IMR-90 (cell line): ENCODE measurements around the gene CD320. TPM values are rescaled to one million over a fixed set of nuclear protein-coding genes. Genes with fewer than 3 reads are reported as not detected.

Experiments
- ATAC-seq: fragments of 200-7000 bp; cut with Tn5 transposase; 2 replicates; pipeline ENCODE4 v1.9.1; 2020; ENCODE audit warnings: low read depth, mild to moderate bottlenecking, moderate library complexity
- BruUV-seq: library from RNA; stranded (reverse); fragments of 400-500 nt; replicated peaks from 2 replicates; lab custom pipeline; 2021; lab: Mats Ljungman, UMichigan
- CTCF ChIA-PET: fragments of 300-600 bp; formaldehyde crosslinking; extraction: SDS; loops from one replicate; lab custom pipeline; 2021; ENCODE audit warnings: antibody characterized with exemption; lab: Yijun Ruan, JAX
- POLR2A ChIA-PET: fragments of 300-600 bp; sonication (Branson Sonifier 250); formaldehyde crosslinking; loops from one replicate; lab custom pipeline; 2022; ENCODE audit warnings: antibody characterized with exemption; ENCODE audit not compliant: unreplicated experiment; lab: Charles Lee
- DNase-seq: peaks from one replicate; pipeline ENCODE4 v3.0.0; 2013
- H2AFZ ChIP-seq: replicated peaks from 2 replicates; pipeline ENCODE3; 2013; ENCODE audit warnings: low read length, mild to moderate bottlenecking; ENCODE audit not compliant: poor library complexity
- H2AK5ac ChIP-seq: 2 replicates; pipeline ENCODE4 v1.6.1; 2013; ENCODE audit warnings: low read depth, low read length, inconsistent platforms
- H2AK9ac ChIP-seq: replicated peaks from 2 replicates; pipeline ENCODE3; 2013; ENCODE audit warnings: mild to moderate bottlenecking, low read depth, low read length, moderate library complexity; ENCODE audit not compliant: poor library complexity
- H2BK120ac ChIP-seq: 2 replicates; pipeline ENCODE4 v1.6.1; 2013; ENCODE audit warnings: low read depth, low read length, inconsistent platforms
- H2BK15ac ChIP-seq: 3 replicates; pipeline ENCODE4 v1.6.1; 2013; ENCODE audit warnings: low read depth, low read length, inconsistent platforms
- H2BK20ac ChIP-seq: 2 replicates; pipeline ENCODE4 v1.6.1; 2013; ENCODE audit warnings: low read depth, mild to moderate bottlenecking, inconsistent platforms, low read length, moderate library complexity
- H2BK5ac ChIP-seq: 2 replicates; pipeline ENCODE4 v1.6.1; 2013; ENCODE audit warnings: mild to moderate bottlenecking, low read depth, low read length, inconsistent platforms; ENCODE audit not compliant: poor library complexity, severe bottlenecking
- H3K14ac ChIP-seq: replicated peaks from 2 replicates; pipeline ENCODE4 v1.6.1; 2013; ENCODE audit warnings: low read depth, low read length, inconsistent platforms
- H3K18ac ChIP-seq: 2 replicates; pipeline ENCODE4 v1.6.1; 2013; ENCODE audit warnings: low read depth, low read length, control low read depth
- H3K23ac ChIP-seq: 2 replicates; pipeline ENCODE4 v1.6.1; 2013; ENCODE audit warnings: low read depth, low read length, inconsistent platforms
- H3K27ac ChIP-seq: 2 replicates; pipeline ENCODE4 v1.5.1; 2013; ENCODE audit warnings: mild to moderate bottlenecking, control low read depth, low read length; ENCODE audit not compliant: insufficient read depth
- H3K27me3 ChIP-seq: 2 replicates; pipeline ENCODE4 v1.6.1; 2013; ENCODE audit warnings: low read length; ENCODE audit not compliant: control insufficient read depth, insufficient read depth
- H3K36me3 ChIP-seq: 2 replicates; pipeline ENCODE4 v1.6.1; 2013; ENCODE audit warnings: low read length, mixed read lengths; ENCODE audit not compliant: control insufficient read depth, insufficient read depth
- H3K4ac ChIP-seq: 2 replicates; pipeline ENCODE4 v1.6.1; 2013; ENCODE audit warnings: low read depth, low read length, inconsistent platforms
- H3K4me1 ChIP-seq: 2 replicates; pipeline ENCODE4 v1.6.1; 2013; ENCODE audit warnings: low read length, mixed read lengths; ENCODE audit not compliant: control insufficient read depth, insufficient read depth
- H3K4me2 ChIP-seq: 2 replicates; pipeline ENCODE4 v1.6.1; 2013; ENCODE audit warnings: low read depth, mild to moderate bottlenecking, control low read depth, low read length, moderate library complexity
- H3K4me3 ChIP-seq: 2 replicates; pipeline ENCODE4 v1.5.1; 2013; ENCODE audit warnings: low read depth, mild to moderate bottlenecking, control low read depth, low read length, moderate library complexity; ENCODE audit not compliant: insufficient read depth
- H3K56ac ChIP-seq: 2 replicates; pipeline ENCODE4 v1.6.1; 2013; ENCODE audit warnings: low read length, inconsistent platforms; ENCODE audit not compliant: insufficient read depth; ENCODE audit errors: extremely low read depth
- H3K79me1 ChIP-seq, 2 experiments: 2 replicates each; pipeline ENCODE4 v1.6.1; 2013; ENCODE audit warnings: low read length in 2 of 2, inconsistent platforms in 1 of 2, low read depth in 1 of 2
- H3K9ac ChIP-seq: 2 replicates; pipeline ENCODE4 v1.6.1; 2013; ENCODE audit warnings: low read depth, low read length, control low read depth
- H3K9me1 ChIP-seq: 2 replicates; pipeline ENCODE4 v1.6.1; 2013; ENCODE audit warnings: low read length, inconsistent platforms; ENCODE audit not compliant: insufficient read depth
- H3K9me3 ChIP-seq: 2 replicates; pipeline ENCODE4 v1.6.1; 2013; ENCODE audit warnings: low read length; ENCODE audit not compliant: control insufficient read depth, insufficient read depth
- H4K20me1 ChIP-seq: 2 replicates; pipeline ENCODE4 v1.6.1; 2013; ENCODE audit warnings: low read length, inconsistent platforms; ENCODE audit not compliant: insufficient read depth
- H4K5ac ChIP-seq: 2 replicates; pipeline ENCODE4 v1.6.1; 2013; ENCODE audit warnings: mild to moderate bottlenecking, low read depth, low read length, control low read depth
- H4K8ac ChIP-seq, 2 experiments: 2 replicates each; pipeline ENCODE4 v1.6.1; 2013; ENCODE audit warnings: low read depth in 2 of 2, low read length in 2 of 2, control low read depth in 1 of 2, inconsistent platforms in 1 of 2
- H4K91ac ChIP-seq: 2 replicates; pipeline ENCODE4 v1.6.1; 2013; ENCODE audit warnings: low read depth, low read length, inconsistent platforms; ENCODE audit not compliant: insufficient read depth
- POLR2A ChIP-seq: IDR thresholded peaks from 2 replicates; pipeline ENCODE4 v1.6.1; 2012; ENCODE audit warnings: mild to moderate bottlenecking, low read depth, low read length
- RAD21 ChIP-seq: IDR thresholded peaks from 2 replicates; pipeline ENCODE4 v1.6.1; 2012; ENCODE audit warnings: low read length, improper control_type of control experiment
- WGBS, 2 experiments: methylation state at CpG; one replicate each; pipeline versions ENCODE4 v1.1.5 to v1.1.7; 2013; ENCODE audit warnings: missing lambda C conversion rate in 2 of 2; ENCODE audit not compliant: insufficient read length in 1 of 2; ENCODE audit errors: extremely low coverage in 2 of 2; 5-methylcytosine and 5-hydroxymethylcytosine counted together
- dilution Hi-C: fragments of 300-500 bp; cut with HindIII; formaldehyde crosslinking; loops from one replicate; pipeline ENCODE4 v1.14.3; 2018; ENCODE audit warnings: low sequenced_read_pairs; ENCODE audit not compliant: unreplicated experiment
- in situ Hi-C: fragments of 300-500 bp; cut with MboI; formaldehyde crosslinking; loops from 3 replicates; pipeline ENCODE4 v1.14.3; 2019; ENCODE audit warnings: low sequenced_read_pairs, inconsistent platforms, mixed read lengths
- intact Hi-C: fragments of 100-400 bp; cut with micrococcal nuclease; formaldehyde crosslinking; loops from 2 replicates; pipeline ENCODE4 v1.10.0; 2022
- polyA plus RNA-seq, 3 experiments: library from polyadenylated mRNA; depleted of rRNA; stranded (reverse); fragments of >200 nt; gene quantifications; 2 replicates each; pipeline ENCODE4 v1.2.3, GENCODE V29; 2012; ENCODE audit warnings: low replicate concordance in 1 of 3
- total RNA-seq: library from RNA; depleted of rRNA; stranded (reverse); fragments of >200 nt; gene quantifications from 2 replicates; pipeline ENCODE4 v1.2.3, GENCODE V29; 2012

The CD320 gene
- total and polyA plus RNA-seq, 2 of the 4 experiments (the other 2 are of a cell fraction), result 13.3 to 78.5 TPM

DNA sequence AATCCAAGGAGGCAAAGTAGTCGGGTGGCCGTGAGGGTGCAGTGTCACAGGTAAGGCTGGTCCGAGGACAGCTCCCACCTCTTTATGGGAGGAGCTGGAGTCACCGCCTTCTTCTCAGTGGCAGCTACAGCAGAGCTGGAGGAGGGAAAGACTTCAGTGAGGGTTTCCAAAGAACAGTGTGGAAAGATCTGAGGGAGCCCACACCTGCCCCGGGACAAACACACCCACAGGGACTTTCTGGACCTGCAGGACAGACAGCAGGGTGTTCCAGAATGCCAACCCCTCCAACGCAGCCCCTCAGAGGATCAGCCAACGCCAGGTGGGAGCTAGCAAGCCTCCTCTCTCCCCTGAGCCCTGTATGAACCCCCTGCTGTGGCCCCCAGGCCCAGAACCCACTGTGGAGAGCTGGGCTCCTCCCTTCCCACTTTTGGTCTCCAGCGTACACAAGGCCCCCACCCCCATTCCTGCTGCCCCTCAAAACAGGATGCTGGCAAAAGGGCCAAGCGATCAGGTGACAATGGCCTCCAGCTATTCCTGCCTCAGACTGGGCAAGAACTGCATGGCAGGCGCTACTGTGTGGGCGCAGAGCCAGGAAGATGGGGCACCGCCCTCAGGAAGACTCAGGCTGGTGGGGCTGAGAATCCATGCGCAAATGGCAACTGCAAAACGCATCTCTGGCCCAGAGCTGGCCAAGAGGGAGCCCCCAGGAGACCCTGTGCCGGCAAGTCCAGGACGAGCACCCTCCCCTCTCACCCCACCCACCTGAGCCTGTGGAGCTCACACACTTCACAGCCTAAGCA lies 3.5 kb upstream of the CD320 start:
- H2BK15ac ChIP-seq, result no peak overlapping the region
- no peak for TF ChIP-seq POLR2A
- TF ChIP-seq RAD21, result no peak
- ChIA-PET CTCF (no interaction called here), POLR2A (no interaction called here)
- no peak overlapping the region for H3K23ac ChIP-seq
- no peak for ATAC-seq
- intact Hi-C loops (no loop called here), dilution Hi-C loops (no loop called here), in situ Hi-C loops (no loop called here)
- no peak overlapping the region for H3K56ac ChIP-seq
- DNase-seq, result no peak
- H2AK9ac ChIP-seq, result no peak overlapping the region
- H4K91ac ChIP-seq, result no peak overlapping the region
- no peak overlapping the region for H2AFZ ChIP-seq
- H3K9me1 ChIP-seq, result no peaks in the 10 kb centered on the region; the same call in 1 of the 2 replicates
- H4K20me1 ChIP-seq, result no peaks in the 10 kb centered on the region
- no peak overlapping the region for H3K4ac ChIP-seq
- no peak overlapping the region for H2BK120ac ChIP-seq
- H3K4me3 ChIP-seq, result no peak overlapping the region
- H3K27me3 ChIP-seq, result no peaks in the 10 kb centered on the region
- no peak overlapping the region for H2BK20ac ChIP-seq
- no peak overlapping the region for H2BK5ac ChIP-seq
- no peak overlapping the region for H3K18ac ChIP-seq
- H3K9me3 ChIP-seq, result no peaks in the 10 kb centered on the region
- H4K8ac ChIP-seq, result no peak overlapping the region
- H3K9ac ChIP-seq, result no peak overlapping the region
- no peak overlapping the region for H3K27ac ChIP-seq
- H4K5ac ChIP-seq, result no peak overlapping the region
- no peak overlapping the region for H3K4me2 ChIP-seq
- H2AK5ac ChIP-seq, result no peak overlapping the region
- H3K79me1 ChIP-seq, result peaks cover 6 to 9% of the 10 kb centered on the region in 2 experiments; a peak in 3 of 4 replicates
- 91% methylated on average over 8 of the region's 16 CpGs; no CpG with 5 or more reads in 1 of the 2 experiments for WGBS, 2 experiments
- H3K14ac ChIP-seq, result no peak overlapping the region
- peaks cover 31% of the 10 kb centered on the region for H3K36me3 ChIP-seq
- H3K4me1 ChIP-seq, result peaks cover 5% of the 10 kb centered on the region
- BruUV-seq, result no TSS peak
